GM12892 (cell line): ENCODE data around the gene ZMIZ1.

Experiments used
- POLR2A ChIP-seq: IDR thresholded peaks from 2 replicates; pipeline ENCODE4 v1.6.1; 2011; ENCODE audit warnings: low read depth, low read length, control low read depth
- POLR2AphosphoS5 ChIP-seq: IDR thresholded peaks from 2 replicates; pipeline ENCODE4 v1.6.1; 2011; ENCODE audit warnings: low read depth, low read length, control low read depth
- TAF1 ChIP-seq: IDR thresholded peaks from 2 replicates; pipeline ENCODE4 v1.6.1; 2011; ENCODE audit warnings: low read depth, mild to moderate bottlenecking, control low read depth, low read length, borderline replicate concordance

DNA sequence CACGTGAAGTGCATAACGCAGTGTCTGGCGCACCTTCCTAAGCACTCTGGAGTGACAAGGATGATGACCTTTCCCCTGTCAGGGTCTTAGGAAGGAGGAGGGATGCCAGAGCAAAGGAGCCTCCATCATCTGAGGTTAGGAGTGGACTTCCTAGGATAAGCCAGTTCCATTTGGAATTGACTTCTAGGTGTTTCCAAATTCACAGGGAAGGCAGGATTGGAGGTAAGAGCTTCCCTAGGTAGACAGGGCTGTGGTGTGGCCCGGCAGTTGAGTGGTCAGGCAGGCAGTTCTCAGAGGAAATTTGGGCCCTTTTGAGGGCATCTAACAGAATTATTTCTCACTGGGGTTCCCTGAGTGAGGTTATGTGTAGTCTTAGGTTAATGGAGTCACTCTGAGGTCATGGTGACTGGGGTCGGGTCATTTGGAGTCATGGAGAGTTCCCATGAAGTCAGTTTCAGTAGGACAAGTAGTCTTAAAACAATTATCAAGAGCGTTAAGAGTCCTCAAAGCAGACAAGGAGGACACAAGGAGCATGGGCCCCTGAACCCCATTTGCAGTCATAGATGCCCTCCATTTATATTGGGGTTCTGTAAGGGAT is 286.8 kb downstream of the ZMIZ1 start:
- peak; percentile 71; the same call in 1 of the 2 replicates for TF ChIP-seq POLR2AphosphoS5
- TF ChIP-seq POLR2A: peak; percentile 36
- no peak for TF ChIP-seq TAF1
